WTC11 (cell line): ENCODE data around the gene KRT76.

Experiments used
- AFF4 ChIP-seq: sonication (generic); formaldehyde crosslinking; IDR thresholded peaks from 2 replicates; pipeline ENCODE4 v1.8.1; 2023; ENCODE audit warnings: mild to moderate bottlenecking, missing genetic modification reagents, borderline replicate concordance
- CBFB ChIP-seq: sonication (generic); formaldehyde crosslinking; IDR thresholded peaks from 2 replicates; pipeline ENCODE4 v1.8.1; 2022; ENCODE audit warnings: mild to moderate bottlenecking, low read depth, missing genetic modification reagents
- FOXK1 ChIP-seq: sonication (generic); formaldehyde crosslinking; IDR thresholded peaks from 2 replicates; pipeline ENCODE4 v1.8.0; 2022; ENCODE audit warnings: mild to moderate bottlenecking, moderate library complexity, missing genetic modification reagents
- JUN ChIP-seq: sonication (generic); formaldehyde crosslinking; IDR thresholded peaks from 2 replicates; pipeline ENCODE4 v1.8.0; 2023; ENCODE audit warnings: mild to moderate bottlenecking, missing genetic modification reagents
- MXD4 ChIP-seq: fragments of 250-450 bp; sonication (Bioruptor Pico); IDR thresholded peaks from 2 replicates; pipeline ENCODE4 v1.8.0; 2021; ENCODE audit warnings: mild to moderate bottlenecking, moderate library complexity, borderline replicate concordance
- PRDM15 ChIP-seq: sonication (generic); formaldehyde crosslinking; IDR thresholded peaks from 2 replicates; pipeline ENCODE4 v1.8.0; 2022; ENCODE audit warnings: missing genetic modification reagents
- RELA ChIP-seq: sonication (generic); formaldehyde crosslinking; IDR thresholded peaks from 2 replicates; pipeline ENCODE4 v1.8.1; 2022; ENCODE audit warnings: missing genetic modification reagents, mild to moderate bottlenecking, borderline replicate concordance
- ZNF121 ChIP-seq: sonication (generic); formaldehyde crosslinking; IDR thresholded peaks from 2 replicates; pipeline ENCODE4 v1.8.0; 2023; ENCODE audit warnings: missing genetic modification reagents
- TF ChIP-seq, protein P1 (sequence below): fragments of 200-600 bp; IDR thresholded peaks from 2 replicates; pipeline ENCODE4 v1.8.0; 2022; ENCODE audit warnings: antibody characterized with exemption
- TF ChIP-seq, protein P2 (sequence below): sonication (generic); formaldehyde crosslinking; IDR thresholded peaks from 2 replicates; pipeline ENCODE4 v1.8.1; 2023; ENCODE audit warnings: mild to moderate bottlenecking, missing genetic modification reagents
- TF ChIP-seq, protein P3 (sequence below): sonication (generic); formaldehyde crosslinking; conservative IDR thresholded peaks from 2 replicates; pipeline ENCODE4 v1.8.1; 2022; ENCODE audit warnings: mild to moderate bottlenecking, missing genetic modification reagents

DNA sequence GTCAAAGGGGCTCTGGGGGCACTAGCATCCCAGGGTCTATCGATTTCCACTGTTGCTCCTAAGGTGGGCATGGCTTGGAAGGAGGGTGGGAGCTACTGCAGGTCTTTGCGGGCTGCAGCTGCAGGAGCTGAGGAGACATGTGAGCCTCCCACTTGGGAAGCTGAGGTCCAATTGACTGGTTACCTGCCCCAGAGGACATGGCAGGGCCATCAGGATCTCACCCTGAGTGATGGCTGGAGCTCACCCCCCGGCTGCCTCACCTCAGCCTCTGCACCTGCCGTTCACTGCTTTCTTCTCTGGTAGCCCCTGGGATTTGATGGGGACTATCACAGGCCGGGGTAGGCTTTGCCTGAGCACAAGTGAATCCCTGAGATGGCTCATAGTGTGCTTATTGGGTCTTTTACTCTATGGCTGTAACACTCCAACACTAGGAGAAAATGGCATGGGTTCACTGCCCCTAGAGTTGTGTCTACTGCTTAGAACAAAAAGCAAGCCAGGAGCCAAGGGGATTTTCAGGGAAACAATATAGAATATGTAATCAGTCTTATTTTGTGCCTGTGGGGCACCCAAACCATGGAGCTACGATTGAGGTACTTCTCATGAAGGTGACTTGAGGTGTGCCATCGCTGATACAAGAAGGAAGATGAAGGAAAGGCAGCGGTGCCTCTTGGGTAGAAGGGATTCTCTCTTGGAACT lies 40.0 kb upstream of the KRT76 start:
- TF ChIP-seq PRDM15 (no peak), CBFB (CRISPR knock-in tag) (no peak), RELA (no peak), ZNF121 (CRISPR knock-in tag) (no peak), AFF4 (CRISPR knock-in tag) (no peak), MXD4 (CRISPR knock-in tag) (no peak), JUN (no peak), FOXK1 (CRISPR knock-in tag) (no peak)
- TF ChIP-seq, protein P1, sequence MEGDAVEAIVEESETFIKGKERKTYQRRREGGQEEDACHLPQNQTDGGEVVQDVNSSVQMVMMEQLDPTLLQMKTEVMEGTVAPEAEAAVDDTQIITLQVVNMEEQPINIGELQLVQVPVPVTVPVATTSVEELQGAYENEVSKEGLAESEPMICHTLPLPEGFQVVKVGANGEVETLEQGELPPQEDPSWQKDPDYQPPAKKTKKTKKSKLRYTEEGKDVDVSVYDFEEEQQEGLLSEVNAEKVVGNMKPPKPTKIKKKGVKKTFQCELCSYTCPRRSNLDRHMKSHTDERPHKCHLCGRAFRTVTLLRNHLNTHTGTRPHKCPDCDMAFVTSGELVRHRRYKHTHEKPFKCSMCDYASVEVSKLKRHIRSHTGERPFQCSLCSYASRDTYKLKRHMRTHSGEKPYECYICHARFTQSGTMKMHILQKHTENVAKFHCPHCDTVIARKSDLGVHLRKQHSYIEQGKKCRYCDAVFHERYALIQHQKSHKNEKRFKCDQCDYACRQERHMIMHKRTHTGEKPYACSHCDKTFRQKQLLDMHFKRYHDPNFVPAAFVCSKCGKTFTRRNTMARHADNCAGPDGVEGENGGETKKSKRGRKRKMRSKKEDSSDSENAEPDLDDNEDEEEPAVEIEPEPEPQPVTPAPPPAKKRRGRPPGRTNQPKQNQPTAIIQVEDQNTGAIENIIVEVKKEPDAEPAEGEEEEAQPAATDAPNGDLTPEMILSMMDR, result no peak
- TF ChIP-seq, protein P2, sequence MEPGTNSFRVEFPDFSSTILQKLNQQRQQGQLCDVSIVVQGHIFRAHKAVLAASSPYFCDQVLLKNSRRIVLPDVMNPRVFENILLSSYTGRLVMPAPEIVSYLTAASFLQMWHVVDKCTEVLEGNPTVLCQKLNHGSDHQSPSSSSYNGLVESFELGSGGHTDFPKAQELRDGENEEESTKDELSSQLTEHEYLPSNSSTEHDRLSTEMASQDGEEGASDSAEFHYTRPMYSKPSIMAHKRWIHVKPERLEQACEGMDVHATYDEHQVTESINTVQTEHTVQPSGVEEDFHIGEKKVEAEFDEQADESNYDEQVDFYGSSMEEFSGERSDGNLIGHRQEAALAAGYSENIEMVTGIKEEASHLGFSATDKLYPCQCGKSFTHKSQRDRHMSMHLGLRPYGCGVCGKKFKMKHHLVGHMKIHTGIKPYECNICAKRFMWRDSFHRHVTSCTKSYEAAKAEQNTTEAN (CRISPR knock-in tag), result no peak
- TF ChIP-seq, protein P3, sequence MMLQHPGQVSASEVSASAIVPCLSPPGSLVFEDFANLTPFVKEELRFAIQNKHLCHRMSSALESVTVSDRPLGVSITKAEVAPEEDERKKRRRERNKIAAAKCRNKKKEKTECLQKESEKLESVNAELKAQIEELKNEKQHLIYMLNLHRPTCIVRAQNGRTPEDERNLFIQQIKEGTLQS (CRISPR knock-in tag), result no peak
